ENCODE results near the gene ARMC12.
"Not testable (repeated sequence)": the region's sequence is repeated elsewhere in the genome, so short reads cannot be mapped to it uniquely, and the experiment has no call there.

ARMC12 gene

DNA sequence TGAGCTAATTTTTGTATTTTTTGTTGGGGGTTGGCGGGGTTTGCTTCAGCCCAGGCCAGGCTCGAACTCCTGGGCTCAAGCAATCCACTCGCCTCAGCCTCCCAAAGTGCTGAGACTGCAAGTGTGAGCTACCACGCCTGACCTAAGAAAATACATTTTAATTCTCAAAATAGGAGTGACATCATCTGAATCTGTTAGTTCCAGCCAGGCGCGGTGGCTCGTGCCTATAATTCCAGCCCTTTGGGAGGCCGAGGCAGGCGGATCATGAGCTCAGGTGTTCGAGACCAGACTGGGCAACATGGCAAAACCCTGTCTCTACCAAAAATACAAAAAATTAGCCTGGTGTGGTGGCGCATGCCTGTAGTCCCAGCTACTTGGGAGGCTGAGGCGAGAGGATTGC lies 2.5 kb upstream of the ARMC12 start:
- in situ Hi-C loops (cut with MboI; ENCODE audit: low sequenced_read_pairs), result not testable (repeated sequence)

DNA sequence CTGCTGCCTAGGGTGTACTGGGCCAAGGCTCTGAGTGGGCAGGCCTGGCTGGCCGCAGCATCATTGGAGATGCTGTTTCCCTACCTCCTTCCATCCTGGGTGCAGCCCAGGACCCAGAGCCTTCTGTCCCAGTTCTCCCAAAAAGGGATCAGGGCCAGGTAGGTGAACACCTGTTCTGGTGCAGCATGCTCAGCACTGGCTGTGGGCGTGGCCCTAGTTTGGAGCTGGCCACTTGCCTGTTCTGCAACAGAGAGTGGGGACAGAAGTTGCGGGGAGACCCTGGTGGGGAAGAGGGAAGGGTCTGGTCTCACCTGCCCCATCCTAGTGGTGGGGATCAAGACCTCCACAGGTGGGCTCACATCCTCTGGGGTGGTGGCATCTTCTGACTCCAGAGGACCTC lies 1.4 kb upstream of the ARMC12 start:
- in situ Hi-C loops (cut with MboI; ENCODE audit: low sequenced_read_pairs), result no loop called here

DNA sequence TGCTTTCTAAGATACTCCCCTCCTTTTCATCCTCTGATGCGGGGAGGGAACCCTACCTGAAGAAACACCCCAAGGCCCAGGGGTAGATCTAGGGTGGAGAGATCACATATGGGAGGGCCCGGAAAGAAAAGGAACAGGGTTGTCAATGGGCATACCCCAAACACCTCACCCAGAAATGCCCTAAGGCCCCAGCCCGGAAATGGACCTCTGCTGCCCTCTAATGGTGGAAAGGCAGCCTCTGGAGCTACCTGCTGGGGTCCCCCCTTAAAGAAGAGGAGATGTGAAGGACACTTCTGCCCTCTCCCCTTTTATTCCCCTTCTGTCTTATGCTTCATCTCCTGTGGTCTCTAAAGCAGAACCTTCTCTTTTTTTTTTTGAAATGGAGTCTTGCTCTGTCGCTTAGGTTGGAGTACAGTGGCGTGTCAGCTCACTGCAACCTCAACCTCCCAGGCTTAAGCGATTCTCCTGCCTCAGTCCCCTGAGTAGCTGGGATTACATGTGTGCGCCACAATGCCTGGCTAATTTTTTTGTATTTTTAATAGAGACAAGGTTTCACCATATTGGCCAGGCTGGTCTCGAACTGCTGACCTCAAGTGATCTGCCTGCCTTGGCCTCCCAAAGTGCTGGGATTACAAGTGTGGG lies 458 bp upstream of the ARMC12 start:
- in situ Hi-C loops (cut with MboI; ENCODE audit: low sequenced_read_pairs), result no loop called here

GRCh38 chr6:35737413-35738211 lies 780 bp downstream of the ARMC12 start:
- in situ Hi-C loops (cut with MboI; ENCODE audit: low sequenced_read_pairs), result no loop called here

DNA sequence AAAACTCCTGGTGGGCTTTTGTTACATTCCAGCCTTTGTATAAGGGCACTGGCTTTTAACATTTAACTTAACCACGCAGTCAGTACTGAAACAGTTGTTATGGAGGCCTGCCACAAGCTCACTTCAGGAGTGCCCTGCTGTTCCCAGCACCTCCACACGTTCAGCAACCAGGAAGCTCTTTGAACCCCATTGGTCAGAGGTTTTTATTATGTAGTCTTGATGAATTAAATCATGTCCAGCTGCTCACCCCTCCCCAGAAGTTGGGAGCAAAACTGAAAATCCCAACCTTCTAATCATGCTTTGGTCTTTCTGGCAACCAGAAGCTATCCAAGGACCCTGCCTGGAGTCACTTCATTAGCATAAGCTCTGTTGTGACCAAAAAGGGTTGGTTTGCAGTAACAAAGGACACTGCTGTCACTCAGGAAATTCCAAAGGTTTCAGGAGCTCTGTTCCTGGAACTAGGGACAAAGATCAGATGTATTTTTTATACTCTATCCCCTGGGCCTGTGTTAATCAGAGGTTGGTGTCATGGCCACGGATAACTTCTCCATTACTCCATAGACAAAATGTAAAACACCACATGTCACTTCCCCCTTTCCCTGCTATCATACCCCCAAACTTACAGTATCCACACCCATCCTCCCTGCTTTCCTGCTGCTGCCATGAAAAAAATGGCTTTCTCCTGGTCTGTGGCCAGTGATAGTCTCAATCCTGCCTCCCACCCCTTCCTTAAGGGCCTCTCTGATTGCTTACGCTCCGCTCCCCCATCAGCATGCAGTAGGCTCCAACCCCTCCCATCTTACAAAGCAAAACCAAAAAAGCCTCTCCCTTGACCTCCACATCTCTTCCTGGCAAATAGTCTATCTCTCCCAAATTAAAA lies 3.1 kb downstream of the ARMC12 start:
- in situ Hi-C loops (cut with MboI; ENCODE audit: low sequenced_read_pairs), result no loop called here

GRCh38 chr6:35742842-35743241 lies 6.0 kb downstream of the ARMC12 start:
- in situ Hi-C loops (cut with MboI; ENCODE audit: low sequenced_read_pairs), result no loop called here

DNA sequence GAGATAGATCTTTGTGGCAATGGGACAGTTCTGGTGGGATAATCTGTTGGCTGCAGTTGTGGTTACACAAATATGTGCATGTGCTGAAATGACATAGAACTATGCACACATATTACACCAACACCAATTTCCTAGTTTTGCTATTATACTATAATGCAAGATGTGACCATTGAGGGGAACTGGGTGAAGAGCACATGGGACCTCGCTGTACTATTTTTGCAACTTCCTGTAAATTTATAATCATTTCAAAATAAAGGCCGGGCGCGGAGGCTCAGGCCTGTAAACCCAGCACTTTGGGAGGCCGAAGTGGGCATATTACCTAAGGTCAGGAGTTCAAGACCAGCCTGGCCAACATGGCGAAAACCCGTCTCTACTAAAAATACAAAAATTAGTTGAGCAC lies 8.7 kb downstream of the ARMC12 start:
- in situ Hi-C loops (cut with MboI; ENCODE audit: low sequenced_read_pairs), result no loop called here

DNA sequence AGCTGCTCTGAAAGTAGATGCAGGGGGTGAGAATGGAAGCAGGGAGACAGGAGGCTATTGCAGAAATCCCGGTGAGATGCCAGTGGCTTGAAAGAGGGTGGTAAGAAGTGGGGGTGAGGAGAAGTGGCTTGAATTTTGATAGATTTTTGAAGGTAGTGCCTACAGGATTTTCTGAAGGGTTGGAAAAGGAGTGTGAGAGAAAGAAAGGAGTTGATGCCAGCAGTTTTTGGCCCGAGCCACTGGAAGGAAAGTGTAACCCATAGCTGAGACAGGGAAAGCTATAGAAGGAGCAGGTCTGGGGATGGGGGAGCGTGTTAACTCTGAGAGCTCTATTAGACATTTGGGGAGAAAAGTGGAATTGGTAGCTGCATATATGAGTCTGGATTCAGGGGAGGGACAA lies 9.7 kb downstream of the ARMC12 start:
- in situ Hi-C loops (cut with MboI; ENCODE audit: low sequenced_read_pairs), result no loop called here

DNA sequence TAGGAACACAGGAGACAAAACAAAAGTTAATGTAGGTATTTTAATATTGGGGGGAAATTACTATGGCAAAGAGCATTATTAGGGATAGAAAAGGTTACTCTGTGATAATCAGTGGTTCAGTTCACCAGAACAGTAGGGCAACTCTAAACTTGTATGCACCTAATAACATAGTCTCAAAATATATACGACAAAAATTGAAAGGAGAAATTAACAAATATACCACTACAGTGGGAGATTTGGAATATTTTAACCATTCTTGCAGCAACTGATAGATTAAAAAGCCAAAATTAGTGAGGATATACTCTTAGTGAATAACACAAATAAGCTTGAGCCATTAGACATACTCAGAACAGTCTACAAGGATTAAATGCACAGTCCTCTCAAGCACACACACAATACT lies 11.0 kb downstream of the ARMC12 start:
- in situ Hi-C loops (cut with MboI; ENCODE audit: low sequenced_read_pairs), result no loop called here

DNA sequence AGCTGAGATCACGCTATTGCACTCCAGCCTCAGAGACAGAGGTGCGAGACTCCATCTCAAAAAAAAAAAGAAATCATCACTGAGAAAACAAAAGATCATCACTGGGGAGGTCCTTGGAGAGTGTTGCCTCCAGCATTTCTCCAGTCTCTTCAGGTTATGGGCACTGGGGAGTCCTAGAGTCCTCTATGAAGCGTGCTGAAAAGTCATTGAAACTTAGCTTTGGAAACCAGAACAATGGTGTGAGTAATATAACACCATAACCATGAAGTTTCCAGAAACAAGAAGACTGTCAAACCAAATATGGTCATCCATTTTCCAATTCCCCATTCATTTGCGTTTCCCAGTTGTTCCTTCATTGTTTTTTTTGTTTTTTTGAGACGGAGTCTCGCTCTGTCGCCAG lies 13.7 kb downstream of the ARMC12 start:
- in situ Hi-C loops (cut with MboI; ENCODE audit: low sequenced_read_pairs), result no loop called here

DNA sequence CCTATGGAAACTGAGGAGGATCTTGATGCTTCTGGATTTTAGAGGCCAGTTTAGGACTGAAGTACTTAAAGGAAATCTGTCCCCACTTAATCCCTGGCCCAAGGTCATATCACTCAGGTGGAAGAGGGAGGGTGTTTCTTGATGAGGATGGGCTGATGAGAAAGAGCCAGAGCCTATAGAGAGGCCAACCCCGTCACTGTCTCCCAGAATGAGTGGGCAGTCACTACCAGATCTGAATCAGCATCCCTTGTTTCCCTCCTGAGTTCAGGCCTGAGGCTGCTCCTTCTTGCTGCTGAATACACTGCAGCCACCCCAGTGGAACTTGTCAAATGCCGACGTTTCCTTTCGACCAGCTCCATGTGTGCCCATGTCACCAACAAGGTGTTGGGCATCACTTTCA lies 14.8 kb downstream of the ARMC12 start:
- in situ Hi-C loops (cut with MboI; ENCODE audit: low sequenced_read_pairs), result no loop called here

- in situ Hi-C loops (cut with MboI; ENCODE audit: low sequenced_read_pairs), result no loop called here
These were observed 15.5 kb downstream of the ARMC12 start for GRCh38 chr6:35752330-35752729.

GRCh38 chr6:35754452-35755277 lies 17.8 kb downstream of the ARMC12 start:
- in situ Hi-C loops (cut with MboI; ENCODE audit: low sequenced_read_pairs), result no loop called here

DNA sequence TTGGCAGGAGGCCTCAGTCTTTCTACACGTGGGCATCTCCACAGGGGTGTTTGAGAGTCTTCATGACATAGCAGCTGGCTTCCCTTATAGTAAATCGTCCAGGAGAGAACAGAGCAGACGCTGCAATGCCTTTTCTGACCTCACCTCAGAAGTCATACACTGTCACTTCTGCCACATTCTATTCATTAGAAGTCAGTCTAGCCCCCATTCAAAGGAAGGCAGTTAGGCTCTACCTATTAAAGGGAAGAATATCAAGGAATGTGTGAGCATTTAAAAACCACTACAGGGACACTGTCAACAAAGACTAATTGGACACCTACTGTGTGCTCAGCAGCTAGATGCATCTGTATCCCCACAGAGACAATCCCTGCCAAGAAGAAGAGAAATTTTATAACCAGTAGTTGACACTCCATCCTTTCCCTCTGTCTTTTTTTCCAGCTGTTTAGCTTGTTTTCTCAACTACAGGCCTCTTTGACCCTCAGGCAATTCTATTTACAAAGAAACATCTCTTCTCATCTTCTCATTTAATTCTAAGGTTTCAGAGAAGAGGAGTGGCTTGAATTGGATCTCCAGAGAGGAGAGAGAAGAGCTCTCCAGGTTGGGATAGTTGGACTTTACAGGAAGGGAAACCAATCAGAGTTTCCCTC lies 18.6 kb downstream of the ARMC12 start:
- in situ Hi-C loops (cut with MboI; ENCODE audit: low sequenced_read_pairs), result no loop called here

- in situ Hi-C loops (cut with MboI; ENCODE audit: low sequenced_read_pairs), result no loop called here
These were observed 20.8 kb downstream of the ARMC12 start for GRCh38 chr6:35757456-35758123.

DNA sequence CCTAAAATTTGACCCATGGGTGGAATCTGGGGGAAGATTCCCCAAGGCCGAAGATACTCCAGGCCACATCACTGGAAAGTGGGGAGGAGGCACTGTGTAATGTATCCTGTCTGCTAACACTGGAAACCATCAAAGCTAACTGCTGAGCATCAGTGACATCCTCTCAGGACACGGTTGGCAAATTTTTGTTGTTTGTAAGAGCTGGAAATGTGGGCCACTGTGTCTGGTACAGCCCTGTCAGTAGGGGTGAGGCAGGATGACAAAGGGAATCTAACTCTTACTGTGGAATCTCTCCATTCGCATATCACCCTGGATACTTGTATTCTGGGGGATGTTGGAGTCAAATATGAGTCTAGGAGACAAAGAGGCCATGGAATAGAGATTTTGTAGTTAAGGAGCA lies 22.6 kb downstream of the ARMC12 start:
- in situ Hi-C loops (cut with MboI; ENCODE audit: low sequenced_read_pairs), result no loop called here

- in situ Hi-C loops (cut with MboI; ENCODE audit: low sequenced_read_pairs), result no loop called here
These were observed 28.9 kb downstream of the ARMC12 start for GRCh38 chr6:35765739-35766138.

DNA sequence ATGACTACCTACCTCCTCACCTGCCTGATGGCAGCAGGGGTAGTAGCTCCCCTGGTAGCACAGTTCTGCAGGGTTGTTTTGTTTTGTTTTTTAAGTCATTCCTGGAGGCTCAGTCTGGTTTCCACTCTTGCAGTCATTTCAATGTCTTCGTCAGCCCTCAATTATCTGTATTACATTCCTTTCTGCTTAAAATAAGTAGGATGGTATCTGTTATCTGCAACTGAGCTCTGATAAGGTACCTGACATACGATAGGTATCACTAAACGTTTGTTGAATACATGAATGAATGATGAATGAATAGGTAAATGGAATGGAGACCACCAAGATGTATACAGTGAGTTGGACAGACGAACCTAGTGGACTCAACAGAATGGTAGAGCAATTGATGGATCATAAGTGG lies 32.4 kb downstream of the ARMC12 start:
- in situ Hi-C loops (cut with MboI; ENCODE audit: low sequenced_read_pairs), result no loop called here

- in situ Hi-C loops (cut with MboI; ENCODE audit: low sequenced_read_pairs), result no loop called here
These were observed 34.5 kb downstream of the ARMC12 start for GRCh38 chr6:35771343-35771627.

Data from hTERT RPE-1 (cell line).